SK-N-SH treated with all-trans-retinoic acid at 6 μM for 48 hours (cell line): ENCODE results near the gene MRPL40.

ENCODE experiments used
- ATAC-seq: fragments of 200-7000 bp; cut with Tn5 transposase; 3 replicates; pipeline ENCODE4 v1.9.1; 2020; ENCODE audit warnings: mild to moderate bottlenecking, moderate library complexity
- ARNTL ChIP-seq: fragments of 450-650 bp; formaldehyde crosslinking; IDR thresholded peaks from 2 replicates; pipeline ENCODE4 v1.5.0; 2020; ENCODE audit warnings: low read depth, mild to moderate bottlenecking, moderate library complexity, borderline replicate concordance
- CSDC2 ChIP-seq: fragments of 250-450 bp; sonication (Bioruptor Pico); IDR thresholded peaks from 2 replicates; pipeline ENCODE4 v1.5.0; 2020; ENCODE audit warnings: mild to moderate bottlenecking, moderate library complexity
- ESRRG ChIP-seq: fragments of 250-450 bp; sonication (Bioruptor Pico); IDR thresholded peaks from 2 replicates; pipeline ENCODE4 v1.6.1; 2021; ENCODE audit warnings: mild to moderate bottlenecking
- GLIS3 ChIP-seq: fragments of 250-450 bp; sonication (Bioruptor Pico); IDR thresholded peaks from 2 replicates; pipeline ENCODE4 v1.5.0; 2020; ENCODE audit warnings: mild to moderate bottlenecking, moderate library complexity
- ISL1 ChIP-seq: fragments of 250-450 bp; sonication (Bioruptor Pico); IDR thresholded peaks from 2 replicates; pipeline ENCODE4 v2.1.2; 2022; ENCODE audit warnings: mild to moderate bottlenecking, moderate library complexity
- OSR1 ChIP-seq: fragments of 250-450 bp; sonication (Bioruptor Pico); IDR thresholded peaks from 2 replicates; pipeline ENCODE4 v1.8.0; 2022; ENCODE audit warnings: moderate library complexity, mild to moderate bottlenecking, inconsistent platforms
- POU6F1 ChIP-seq: fragments of 250-450 bp; sonication (Bioruptor Pico); IDR thresholded peaks from 2 replicates; pipeline ENCODE4 v1.8.0; 2021; ENCODE audit warnings: low read depth, mild to moderate bottlenecking, moderate library complexity, borderline replicate concordance
- PPARA ChIP-seq: fragments of 250-450 bp; sonication (Bioruptor Pico); IDR thresholded peaks from 2 replicates; pipeline ENCODE4 v1.5.0; 2020; ENCODE audit warnings: mild to moderate bottlenecking, borderline replicate concordance
- RARB ChIP-seq: fragments of 250-450 bp; sonication (Bioruptor Pico); IDR thresholded peaks from 2 replicates; pipeline ENCODE4 v1.8.0; 2021; ENCODE audit warnings: mild to moderate bottlenecking, moderate library complexity
- SNAI2 ChIP-seq: fragments of 250-450 bp; sonication (Bioruptor Pico); IDR thresholded peaks from 2 replicates; pipeline ENCODE4 v1.5.0; 2020; ENCODE audit warnings: mild to moderate bottlenecking, moderate library complexity
- TCF4 ChIP-seq: fragments of 250-450 bp; sonication (Bioruptor Pico); IDR thresholded peaks from 2 replicates; pipeline ENCODE4 v1.8.0; 2021; ENCODE audit warnings: mild to moderate bottlenecking, moderate library complexity, borderline replicate concordance
- ZC3H10 ChIP-seq: fragments of 250-450 bp; sonication (Bioruptor Pico); IDR thresholded peaks from 2 replicates; pipeline ENCODE4 v1.5.1; 2021; ENCODE audit warnings: mild to moderate bottlenecking, moderate library complexity
- ZFP3 ChIP-seq: fragments of 250-450 bp; sonication (Bioruptor Pico); IDR thresholded peaks from 2 replicates; pipeline ENCODE4 v1.5.0; 2020; ENCODE audit warnings: mild to moderate bottlenecking, moderate library complexity
- ZFP30 ChIP-seq: fragments of 450-650 bp; formaldehyde crosslinking; IDR thresholded peaks from 2 replicates; pipeline ENCODE4 v1.5.0; 2022; ENCODE audit warnings: mild to moderate bottlenecking, moderate library complexity
- ZNF70 ChIP-seq: fragments of 450-650 bp; formaldehyde crosslinking; IDR thresholded peaks from 2 replicates; pipeline ENCODE4 v1.5.0; 2020; ENCODE audit warnings: mild to moderate bottlenecking, moderate library complexity
- ZNF8 ChIP-seq: fragments of 450-650 bp; formaldehyde crosslinking; IDR thresholded peaks from 2 replicates; pipeline ENCODE4 v1.5.0; 2020; ENCODE audit warnings: mild to moderate bottlenecking, moderate library complexity
- TF ChIP-seq, protein P1 (sequence below): fragments of 250-450 bp; sonication (Bioruptor Pico); IDR thresholded peaks from 2 replicates; pipeline ENCODE4 v1.5.1; 2020; ENCODE audit warnings: low read depth, mild to moderate bottlenecking, moderate library complexity
- TF ChIP-seq, protein P2 (sequence below): fragments of 250-450 bp; sonication (Bioruptor Pico); IDR thresholded peaks from 2 replicates; pipeline ENCODE4 v1.5.1; 2021; ENCODE audit warnings: mild to moderate bottlenecking, moderate library complexity
- TF ChIP-seq, protein P3 (sequence below): fragments of 250-450 bp; sonication (Bioruptor Pico); IDR thresholded peaks from 2 replicates; pipeline ENCODE4 v1.5.0; 2020; ENCODE audit warnings: mild to moderate bottlenecking, moderate library complexity
- TF ChIP-seq, protein P4 (sequence below): fragments of 250-450 bp; sonication (Bioruptor Pico); IDR thresholded peaks from 2 replicates; pipeline ENCODE4 v1.8.0; 2020; ENCODE audit warnings: mild to moderate bottlenecking, moderate library complexity, borderline replicate concordance

The MRPL40 gene

DNA sequence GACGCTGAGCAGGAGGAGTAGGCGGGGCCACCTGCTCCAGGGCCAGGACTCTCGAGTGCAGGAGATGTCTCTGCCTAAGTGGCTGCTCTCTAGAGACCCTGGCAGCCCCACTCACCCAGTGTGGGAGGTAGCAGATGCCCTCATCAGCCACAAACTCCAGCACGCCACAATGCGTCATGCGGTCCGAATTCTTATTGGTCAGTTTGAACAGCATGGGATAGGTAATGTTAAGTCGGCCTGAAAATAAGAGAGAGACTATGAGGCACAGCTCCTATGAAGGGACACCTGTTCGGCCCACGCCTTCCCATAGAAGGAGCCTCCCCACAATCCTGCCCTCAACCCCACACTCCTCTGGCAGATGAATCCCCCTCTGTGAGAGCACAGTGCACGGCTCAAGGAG lies 39.2 kb downstream of the MRPL40 start:
- no peak for ATAC-seq
- TF ChIP-seq TCF4: no peak
- TF ChIP-seq RARB (CRISPR knock-in tag): no peak
- no peak for TF ChIP-seq ZFP3 (CRISPR knock-in tag)
- no peak for TF ChIP-seq ZNF70 (CRISPR knock-in tag)
- no peak for TF ChIP-seq ZFP30 (CRISPR knock-in tag)
- TF ChIP-seq, all 23 proteins: peak for 0

DNA sequence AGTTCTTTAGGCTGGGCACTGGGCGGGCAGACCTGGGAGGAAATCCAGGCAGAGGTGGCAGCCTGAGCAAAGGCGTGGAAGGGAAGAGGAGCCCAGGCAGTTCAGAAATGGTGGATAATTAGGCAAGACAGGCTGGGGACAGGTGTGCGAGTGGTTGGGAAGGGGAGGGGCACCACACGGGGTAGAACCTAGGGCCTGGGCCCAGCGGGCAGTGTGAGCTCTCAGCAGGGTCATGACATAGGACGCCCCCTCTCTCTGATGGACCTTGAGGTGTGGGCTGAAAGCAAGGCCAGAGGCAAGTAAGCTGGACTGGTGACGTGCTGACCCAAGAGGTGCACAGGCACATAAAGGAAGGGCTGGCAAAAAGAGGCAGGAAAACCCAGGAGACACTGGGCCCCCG lies 39.9 kb downstream of the MRPL40 start:
- ATAC-seq: no peak

DNA sequence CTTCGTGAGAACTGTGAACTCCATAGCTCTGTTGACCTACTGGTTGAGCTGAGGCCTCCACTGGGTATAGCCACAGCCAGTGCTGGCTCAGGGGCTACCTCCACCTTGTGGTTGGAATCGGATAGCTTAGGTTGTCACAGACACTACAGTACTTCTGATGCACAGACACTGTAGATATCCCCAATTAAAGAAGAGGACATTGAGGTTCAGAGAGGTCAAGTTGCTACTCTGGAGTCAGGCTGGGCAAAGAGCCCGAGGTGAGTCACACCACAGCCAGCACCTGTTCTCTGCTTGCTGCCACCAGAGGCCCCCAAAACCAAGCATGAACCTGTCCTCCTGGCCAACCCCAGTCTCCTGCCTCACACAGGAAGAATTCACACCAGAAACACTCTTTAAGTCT lies 41.2 kb downstream of the MRPL40 start:
- no peak for TF ChIP-seq POU6F1
- TF ChIP-seq, protein P1, sequence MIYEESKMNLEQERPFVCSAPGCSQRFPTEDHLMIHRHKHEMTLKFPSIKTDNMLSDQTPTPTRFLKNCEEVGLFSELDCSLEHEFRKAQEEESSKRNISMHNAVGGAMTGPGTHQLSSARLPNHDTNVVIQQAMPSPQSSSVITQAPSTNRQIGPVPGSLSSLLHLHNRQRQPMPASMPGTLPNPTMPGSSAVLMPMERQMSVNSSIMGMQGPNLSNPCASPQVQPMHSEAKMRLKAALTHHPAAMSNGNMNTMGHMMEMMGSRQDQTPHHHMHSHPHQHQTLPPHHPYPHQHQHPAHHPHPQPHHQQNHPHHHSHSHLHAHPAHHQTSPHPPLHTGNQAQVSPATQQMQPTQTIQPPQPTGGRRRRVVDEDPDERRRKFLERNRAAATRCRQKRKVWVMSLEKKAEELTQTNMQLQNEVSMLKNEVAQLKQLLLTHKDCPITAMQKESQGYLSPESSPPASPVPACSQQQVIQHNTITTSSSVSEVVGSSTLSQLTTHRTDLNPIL (CRISPR knock-in tag): no peak
- TF ChIP-seq, protein P2, sequence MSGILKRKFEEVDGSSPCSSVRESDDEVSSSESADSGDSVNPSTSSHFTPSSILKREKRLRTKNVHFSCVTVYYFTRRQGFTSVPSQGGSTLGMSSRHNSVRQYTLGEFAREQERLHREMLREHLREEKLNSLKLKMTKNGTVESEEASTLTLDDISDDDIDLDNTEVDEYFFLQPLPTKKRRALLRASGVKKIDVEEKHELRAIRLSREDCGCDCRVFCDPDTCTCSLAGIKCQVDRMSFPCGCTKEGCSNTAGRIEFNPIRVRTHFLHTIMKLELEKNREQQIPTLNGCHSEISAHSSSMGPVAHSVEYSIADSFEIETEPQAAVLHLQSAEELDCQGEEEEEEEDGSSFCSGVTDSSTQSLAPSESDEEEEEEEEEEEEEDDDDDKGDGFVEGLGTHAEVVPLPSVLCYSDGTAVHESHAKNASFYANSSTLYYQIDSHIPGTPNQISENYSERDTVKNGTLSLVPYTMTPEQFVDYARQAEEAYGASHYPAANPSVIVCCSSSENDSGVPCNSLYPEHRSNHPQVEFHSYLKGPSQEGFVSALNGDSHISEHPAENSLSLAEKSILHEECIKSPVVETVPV (CRISPR knock-in tag): no peak
- no peak for TF ChIP-seq CSDC2 (CRISPR knock-in tag)
- TF ChIP-seq, protein P3, sequence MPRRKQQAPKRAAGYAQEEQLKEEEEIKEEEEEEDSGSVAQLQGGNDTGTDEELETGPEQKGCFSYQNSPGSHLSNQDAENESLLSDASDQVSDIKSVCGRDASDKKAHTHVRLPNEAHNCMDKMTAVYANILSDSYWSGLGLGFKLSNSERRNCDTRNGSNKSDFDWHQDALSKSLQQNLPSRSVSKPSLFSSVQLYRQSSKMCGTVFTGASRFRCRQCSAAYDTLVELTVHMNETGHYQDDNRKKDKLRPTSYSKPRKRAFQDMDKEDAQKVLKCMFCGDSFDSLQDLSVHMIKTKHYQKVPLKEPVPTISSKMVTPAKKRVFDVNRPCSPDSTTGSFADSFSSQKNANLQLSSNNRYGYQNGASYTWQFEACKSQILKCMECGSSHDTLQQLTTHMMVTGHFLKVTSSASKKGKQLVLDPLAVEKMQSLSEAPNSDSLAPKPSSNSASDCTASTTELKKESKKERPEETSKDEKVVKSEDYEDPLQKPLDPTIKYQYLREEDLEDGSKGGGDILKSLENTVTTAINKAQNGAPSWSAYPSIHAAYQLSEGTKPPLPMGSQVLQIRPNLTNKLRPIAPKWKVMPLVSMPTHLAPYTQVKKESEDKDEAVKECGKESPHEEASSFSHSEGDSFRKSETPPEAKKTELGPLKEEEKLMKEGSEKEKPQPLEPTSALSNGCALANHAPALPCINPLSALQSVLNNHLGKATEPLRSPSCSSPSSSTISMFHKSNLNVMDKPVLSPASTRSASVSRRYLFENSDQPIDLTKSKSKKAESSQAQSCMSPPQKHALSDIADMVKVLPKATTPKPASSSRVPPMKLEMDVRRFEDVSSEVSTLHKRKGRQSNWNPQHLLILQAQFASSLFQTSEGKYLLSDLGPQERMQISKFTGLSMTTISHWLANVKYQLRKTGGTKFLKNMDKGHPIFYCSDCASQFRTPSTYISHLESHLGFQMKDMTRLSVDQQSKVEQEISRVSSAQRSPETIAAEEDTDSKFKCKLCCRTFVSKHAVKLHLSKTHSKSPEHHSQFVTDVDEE (CRISPR knock-in tag): no peak
- TF ChIP-seq OSR1 (CRISPR knock-in tag): no peak
- no peak for TF ChIP-seq ZFP3 (CRISPR knock-in tag)
- no peak for TF ChIP-seq TCF4
- no peak for TF ChIP-seq ZC3H10 (CRISPR knock-in tag)
- TF ChIP-seq SNAI2 (CRISPR knock-in tag): no peak
- TF ChIP-seq GLIS3: no peak
- no peak for TF ChIP-seq ESRRG (CRISPR knock-in tag)
- TF ChIP-seq ZNF8: no peak
- no peak for TF ChIP-seq PPARA
- ATAC-seq: no peak

More for the DNA sequence above, 39.9 kb downstream of the MRPL40 start:
- TF ChIP-seq ESRRG (CRISPR knock-in tag) (no peak), ISL1 (CRISPR knock-in tag) (no peak), PPARA (no peak), GLIS3 (no peak), CSDC2 (CRISPR knock-in tag) (no peak), ARNTL (CRISPR knock-in tag) (no peak), RARB (CRISPR knock-in tag) (no peak), POU6F1 (no peak), ZFP30 (CRISPR knock-in tag) (no peak), ZNF70 (CRISPR knock-in tag) (no peak), ZNF8 (no peak)
- TF ChIP-seq, protein P4, sequence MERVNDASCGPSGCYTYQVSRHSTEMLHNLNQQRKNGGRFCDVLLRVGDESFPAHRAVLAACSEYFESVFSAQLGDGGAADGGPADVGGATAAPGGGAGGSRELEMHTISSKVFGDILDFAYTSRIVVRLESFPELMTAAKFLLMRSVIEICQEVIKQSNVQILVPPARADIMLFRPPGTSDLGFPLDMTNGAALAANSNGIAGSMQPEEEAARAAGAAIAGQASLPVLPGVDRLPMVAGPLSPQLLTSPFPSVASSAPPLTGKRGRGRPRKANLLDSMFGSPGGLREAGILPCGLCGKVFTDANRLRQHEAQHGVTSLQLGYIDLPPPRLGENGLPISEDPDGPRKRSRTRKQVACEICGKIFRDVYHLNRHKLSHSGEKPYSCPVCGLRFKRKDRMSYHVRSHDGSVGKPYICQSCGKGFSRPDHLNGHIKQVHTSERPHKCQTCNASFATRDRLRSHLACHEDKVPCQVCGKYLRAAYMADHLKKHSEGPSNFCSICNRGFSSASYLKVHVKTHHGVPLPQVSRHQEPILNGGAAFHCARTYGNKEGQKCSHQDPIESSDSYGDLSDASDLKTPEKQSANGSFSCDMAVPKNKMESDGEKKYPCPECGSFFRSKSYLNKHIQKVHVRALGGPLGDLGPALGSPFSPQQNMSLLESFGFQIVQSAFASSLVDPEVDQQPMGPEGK (CRISPR knock-in tag): no peak
